ENCODE results near the gene KLB.
"Not testable (repeated sequence)": the region's sequence is repeated elsewhere in the genome, so short reads cannot be mapped to it uniquely, and the experiment has no call there.

KLB gene

DNA sequence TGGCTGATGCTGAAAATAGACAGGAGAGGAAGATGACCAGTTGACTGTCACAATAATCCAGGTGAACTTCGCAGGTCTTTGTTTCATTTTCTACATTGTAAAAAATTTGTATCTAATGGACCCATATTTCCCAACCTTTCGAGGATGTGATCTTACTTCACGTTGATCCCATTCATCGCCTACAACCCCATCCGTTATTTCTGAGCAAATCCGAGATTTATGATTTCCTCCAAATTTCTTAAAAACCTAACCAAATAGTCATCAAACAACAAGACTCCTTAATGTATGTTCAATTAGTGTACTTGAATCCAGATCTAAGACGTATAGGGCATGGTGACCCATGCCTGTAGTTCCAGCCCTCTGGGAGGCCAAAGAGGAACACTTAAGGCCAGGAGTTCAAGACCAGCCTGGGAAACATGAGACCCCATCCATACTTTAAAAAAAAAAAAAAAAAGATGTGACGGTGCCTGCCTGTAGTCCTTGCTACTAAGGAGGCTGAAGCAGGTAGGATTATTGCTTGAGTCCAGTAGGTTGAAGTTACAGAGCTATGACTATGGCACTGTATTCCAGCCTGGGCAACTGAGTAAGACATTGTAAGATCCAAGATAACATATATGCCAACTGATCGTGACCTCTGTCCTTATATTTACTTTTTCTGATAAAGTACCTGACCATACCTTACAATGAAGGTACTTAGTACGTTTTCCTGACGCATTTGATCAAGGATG is 46.3 kb downstream of the KLB start:
- no peak overlapping the region for H3K4me3 ChIP-seq (ENCODE audit: control insufficient read depth, low read depth, low read length)
- TF ChIP-seq, protein P1, sequence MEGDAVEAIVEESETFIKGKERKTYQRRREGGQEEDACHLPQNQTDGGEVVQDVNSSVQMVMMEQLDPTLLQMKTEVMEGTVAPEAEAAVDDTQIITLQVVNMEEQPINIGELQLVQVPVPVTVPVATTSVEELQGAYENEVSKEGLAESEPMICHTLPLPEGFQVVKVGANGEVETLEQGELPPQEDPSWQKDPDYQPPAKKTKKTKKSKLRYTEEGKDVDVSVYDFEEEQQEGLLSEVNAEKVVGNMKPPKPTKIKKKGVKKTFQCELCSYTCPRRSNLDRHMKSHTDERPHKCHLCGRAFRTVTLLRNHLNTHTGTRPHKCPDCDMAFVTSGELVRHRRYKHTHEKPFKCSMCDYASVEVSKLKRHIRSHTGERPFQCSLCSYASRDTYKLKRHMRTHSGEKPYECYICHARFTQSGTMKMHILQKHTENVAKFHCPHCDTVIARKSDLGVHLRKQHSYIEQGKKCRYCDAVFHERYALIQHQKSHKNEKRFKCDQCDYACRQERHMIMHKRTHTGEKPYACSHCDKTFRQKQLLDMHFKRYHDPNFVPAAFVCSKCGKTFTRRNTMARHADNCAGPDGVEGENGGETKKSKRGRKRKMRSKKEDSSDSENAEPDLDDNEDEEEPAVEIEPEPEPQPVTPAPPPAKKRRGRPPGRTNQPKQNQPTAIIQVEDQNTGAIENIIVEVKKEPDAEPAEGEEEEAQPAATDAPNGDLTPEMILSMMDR (IDR thresholded peaks at IDR 0.05; ENCODE audit: control insufficient read depth, insufficient read depth, low read depth, low read length, missing control alignments) = no peak
- DNase-seq (ENCODE audit: low read depth) = no peak

DNA sequence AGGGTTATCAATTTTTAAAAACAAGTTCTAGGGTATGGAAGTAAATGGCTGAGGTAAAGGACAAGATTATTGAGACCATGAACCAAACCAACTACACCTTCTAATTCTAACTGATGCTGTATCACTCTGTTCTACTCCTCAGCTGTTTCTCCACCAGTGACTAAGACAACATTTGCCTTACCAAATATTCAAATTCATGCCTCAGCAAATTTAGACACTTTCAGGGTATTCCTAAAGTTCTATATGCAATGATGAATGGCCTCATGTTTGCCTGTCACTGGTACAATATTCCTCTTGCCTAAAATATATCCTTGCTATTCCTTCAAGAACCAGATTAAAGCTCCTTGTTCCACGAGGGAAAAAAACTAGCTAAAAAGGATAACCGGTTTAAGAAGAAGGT is 47.0 kb downstream of the KLB start:
- no peak for DNase-seq (ENCODE audit: low read depth)
- TF ChIP-seq, protein P1 (IDR thresholded peaks at IDR 0.05; ENCODE audit: control insufficient read depth, insufficient read depth, low read depth, low read length, missing control alignments) = no peak
- no peak overlapping the region for H3K4me3 ChIP-seq (ENCODE audit: control insufficient read depth, low read depth, low read length)

DNA sequence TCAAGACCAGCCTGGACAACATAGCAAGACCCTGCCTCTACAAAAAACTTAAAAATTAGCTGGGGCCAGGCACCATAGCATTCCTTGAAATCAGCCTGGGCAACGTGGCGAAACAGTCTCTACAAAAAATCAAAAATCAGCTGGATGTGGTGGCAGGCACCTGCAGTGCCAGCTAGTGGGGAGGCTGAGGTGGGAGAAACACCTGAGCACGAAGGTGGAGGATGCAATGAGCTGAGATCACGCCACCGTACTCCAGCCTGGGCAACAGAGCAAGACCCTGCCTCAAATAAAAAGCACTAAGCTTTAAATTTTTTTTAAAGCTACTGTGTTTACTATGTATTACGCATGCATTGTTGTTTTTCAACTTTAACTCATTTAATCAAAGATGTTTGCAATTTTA is 48.8 kb downstream of the KLB start:
- H3K4me3 ChIP-seq (ENCODE audit: control insufficient read depth, low read depth, low read length) = no peak overlapping the region
- DNase-seq (ENCODE audit: low read depth) = no peak
- TF ChIP-seq, protein P1 (IDR thresholded peaks at IDR 0.05; ENCODE audit: control insufficient read depth, insufficient read depth, low read depth, low read length, missing control alignments) = no peak

DNA sequence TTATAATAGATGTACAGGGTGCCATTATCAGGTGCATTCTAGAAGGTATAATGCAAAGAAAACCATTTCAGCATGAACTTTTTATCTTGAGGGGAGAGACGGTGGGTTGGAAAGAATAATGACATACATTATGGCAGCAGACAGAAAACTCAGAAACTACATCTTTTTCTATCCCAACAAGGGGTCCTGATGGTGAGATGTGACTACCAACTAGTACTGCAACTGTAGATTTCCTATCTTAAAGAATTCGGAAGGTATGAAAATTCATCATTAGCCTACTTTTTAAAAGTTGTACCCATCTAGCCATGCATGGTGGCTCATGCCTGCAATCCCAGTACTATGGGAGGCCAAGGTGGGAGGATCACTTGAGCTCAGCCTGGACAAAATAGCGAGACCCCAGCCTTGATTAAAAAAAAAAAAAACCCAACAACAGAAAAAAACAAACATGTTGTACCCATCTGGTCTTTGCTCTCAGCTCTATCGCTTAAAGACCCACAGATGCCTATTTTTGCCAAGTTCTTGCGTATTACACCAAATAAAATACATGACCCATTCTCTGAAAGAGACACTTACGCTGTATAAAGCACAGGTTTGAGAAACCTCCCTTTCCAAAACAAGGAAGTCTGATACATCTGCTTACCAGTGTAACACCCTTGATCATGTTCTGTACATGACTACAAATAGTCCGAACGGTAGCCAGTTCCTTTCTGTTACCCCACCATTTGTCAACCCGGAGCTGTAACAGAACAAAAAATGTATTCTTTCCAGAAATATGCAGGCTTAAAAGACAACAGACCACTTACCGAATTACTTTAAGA is 50.4 kb downstream of the KLB start:
- H3K4me3 ChIP-seq (ENCODE audit: control insufficient read depth, low read depth, low read length) = peak overlapping the region; percentile 82
- TF ChIP-seq, protein P1 (IDR thresholded peaks at IDR 0.05; ENCODE audit: control insufficient read depth, insufficient read depth, low read depth, low read length, missing control alignments) = no peak
- DNase-seq (ENCODE audit: low read depth) = no peak

DNA sequence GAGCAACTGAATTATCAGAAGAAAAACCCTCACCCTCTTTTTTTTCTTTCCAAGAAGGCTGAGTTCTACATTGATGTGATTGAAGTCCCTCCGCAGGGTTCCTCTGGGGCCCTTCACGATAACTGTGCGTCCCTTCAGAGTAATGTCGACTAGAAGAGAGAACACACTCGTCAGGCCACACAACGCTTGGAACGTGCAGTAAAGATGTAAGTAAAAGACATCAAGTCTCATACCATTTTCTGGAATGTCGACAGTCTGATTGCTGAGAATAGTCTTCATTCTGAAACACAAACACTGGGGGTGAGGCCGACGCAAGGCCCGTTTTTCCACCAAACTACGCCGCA is 51.4 kb downstream of the KLB start:
- peak overlapping the region; percentile 82 for H3K4me3 ChIP-seq (ENCODE audit: control insufficient read depth, low read depth, low read length)
- not testable (repeated sequence) for DNase-seq (ENCODE audit: low read depth)

DNA sequence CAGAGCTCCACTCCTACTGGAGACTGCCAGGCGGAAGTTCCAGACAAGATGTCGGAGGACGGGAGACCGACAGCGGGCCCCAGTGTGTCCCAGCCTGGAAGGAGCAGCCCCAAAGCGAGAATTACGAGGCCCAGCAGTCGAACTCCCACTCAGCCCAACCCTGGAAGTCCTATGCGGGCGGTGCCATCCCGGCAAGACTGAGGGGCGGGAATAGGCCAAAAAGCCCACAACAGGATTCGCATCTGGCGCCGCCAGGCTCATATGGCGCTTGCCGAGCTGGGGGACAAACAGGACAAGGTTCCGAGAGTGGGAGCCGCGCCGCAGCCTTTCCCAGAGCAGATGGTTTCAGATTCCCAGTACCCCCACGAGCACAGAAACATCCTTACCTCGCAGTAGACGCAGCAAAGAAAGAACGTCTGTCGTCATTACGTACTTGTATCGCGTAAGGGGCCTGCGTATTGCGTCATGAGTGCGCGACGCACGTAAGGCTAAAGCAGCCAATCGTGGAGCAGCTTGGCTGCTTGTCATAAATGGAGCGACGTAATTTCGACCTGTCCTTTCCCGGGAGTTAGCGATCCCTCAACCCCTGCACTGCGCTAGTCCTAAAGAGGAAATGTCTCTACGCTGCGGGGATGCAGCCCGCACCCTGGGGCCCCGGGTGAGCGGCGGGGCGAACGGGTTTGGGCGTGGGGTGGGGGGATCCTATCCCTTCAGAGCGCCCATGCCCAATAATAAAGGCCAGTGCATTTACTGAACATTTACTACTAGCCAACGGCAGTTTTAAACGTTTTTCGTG is 52.0 kb downstream of the KLB start, which contains the start of the genes LIAS and RPL9:
LIAS (plus strand) TSS at position 552 of the 796 bp plus-strand sequence; CDS start at position 614, 62 bp downstream.
RPL9 (minus strand) TSS at position 418 of the 796 bp plus-strand sequence. CDS start 483 bp downstream, outside the sequence.
- peak within 1 kb of the TSS; percentile 82 for H3K4me3 ChIP-seq (ENCODE audit: control insufficient read depth, low read depth, low read length)
- TF ChIP-seq, protein P1 (IDR thresholded peaks at IDR 0.05; ENCODE audit: control insufficient read depth, insufficient read depth, low read depth, low read length, missing control alignments) = no peak
- DNase-seq (ENCODE audit: low read depth) = peak; percentile 99

Data from AG09309 (cell line).